ENCODE results near the gene GRK5.
A peak's percentile ranks its signal among the peaks of the same experiment; 100 is the strongest.

Gene GRK5

GRCh38 chr10:119281581-119282071, 74.3 kb downstream of the GRK5 start:
- Histone ChIP-seq H3K79me2 (ENCODE audit: control insufficient read depth, low read length) (no peaks in the 10 kb centered on the region), H3K4me2 (ENCODE audit: low read length) (no peak overlapping the region), H3K9me2 (replicated peaks; ENCODE audit: control insufficient read depth, low read length) (no peaks in the 10 kb centered on the region), H3F3A (ENCODE audit: control insufficient read depth, insufficient read depth) (no peaks in the 10 kb centered on the region), H3K36me3 (ENCODE audit: control insufficient read depth, low read length) (no peaks in the 10 kb centered on the region), H4K20me1 (ENCODE audit: control insufficient read depth, insufficient read depth, low read depth, low read length) (no peaks in the 10 kb centered on the region), H3K4me1 (ENCODE audit: control insufficient read depth, low read length) (peaks cover 22% of the 10 kb centered on the region), H3K27ac (ENCODE audit: low read depth, low read length) (no peak overlapping the region), H3K27me3 (ENCODE audit: control insufficient read depth, low read length) (no peaks in the 10 kb centered on the region), H3K4me3 (ENCODE audit: low read length) (no peak overlapping the region), H3K9me3 (ENCODE audit: control insufficient read depth, insufficient read depth, low read length) (no peaks in the 10 kb centered on the region)
- no peak for TF ChIP-seq CTCF (IDR thresholded peaks at IDR 0.05; ENCODE audit: low read depth, low read length, poor library complexity, severe bottlenecking)
- no peak for TF ChIP-seq EZH2phosphoT487 (IDR thresholded peaks at IDR 0.05; ENCODE audit: borderline replicate concordance, low read length)

GRCh38 chr10:119282446-119282845, 75.1 kb downstream of the GRK5 start:
- Histone ChIP-seq H3K9me2 (replicated peaks; ENCODE audit: control insufficient read depth, low read length) (no peaks in the 10 kb centered on the region), H3K36me3 (ENCODE audit: control insufficient read depth, low read length) (no peaks in the 10 kb centered on the region), H4K20me1 (ENCODE audit: control insufficient read depth, insufficient read depth, low read depth, low read length) (no peaks in the 10 kb centered on the region), H3K9me3 (ENCODE audit: control insufficient read depth, insufficient read depth, low read length) (no peaks in the 10 kb centered on the region), H3F3A (ENCODE audit: control insufficient read depth, insufficient read depth) (no peaks in the 10 kb centered on the region), H3K27ac (ENCODE audit: low read depth, low read length) (no peak overlapping the region), H3K79me2 (ENCODE audit: control insufficient read depth, low read length) (no peaks in the 10 kb centered on the region), H3K4me1 (ENCODE audit: control insufficient read depth, low read length) (peaks cover 22% of the 10 kb centered on the region), H3K4me2 (ENCODE audit: low read length) (no peak overlapping the region), H3K27me3 (ENCODE audit: control insufficient read depth, low read length) (no peaks in the 10 kb centered on the region), H3K4me3 (ENCODE audit: low read length) (no peak overlapping the region)
- TF ChIP-seq EZH2phosphoT487 (IDR thresholded peaks at IDR 0.05; ENCODE audit: borderline replicate concordance, low read length) (no peak), CTCF (IDR thresholded peaks at IDR 0.05; ENCODE audit: low read depth, low read length, poor library complexity, severe bottlenecking) (no peak)

GRCh38 chr10:119283387-119283786, 76.0 kb downstream of the GRK5 start:
- Histone ChIP-seq H3K9me3 (ENCODE audit: control insufficient read depth, insufficient read depth, low read length) (no peaks in the 10 kb centered on the region), H3K4me2 (ENCODE audit: low read length) (0 out of 2 replicates have a peak overlapping the region, but pooled peaks have one; percentile 22), H3K36me3 (ENCODE audit: control insufficient read depth, low read length) (no peaks in the 10 kb centered on the region), H3K4me1 (ENCODE audit: control insufficient read depth, low read length) (peaks cover 22% of the 10 kb centered on the region), H4K20me1 (ENCODE audit: control insufficient read depth, insufficient read depth, low read depth, low read length) (no peaks in the 10 kb centered on the region), H3K9me2 (replicated peaks; ENCODE audit: control insufficient read depth, low read length) (no peaks in the 10 kb centered on the region), H3K4me3 (ENCODE audit: low read length) (no peak overlapping the region), H3F3A (ENCODE audit: control insufficient read depth, insufficient read depth) (no peaks in the 10 kb centered on the region), H3K27me3 (ENCODE audit: control insufficient read depth, low read length) (no peaks in the 10 kb centered on the region), H3K79me2 (ENCODE audit: control insufficient read depth, low read length) (no peaks in the 10 kb centered on the region), H3K27ac (ENCODE audit: low read depth, low read length) (no peak overlapping the region)
- TF ChIP-seq CTCF (IDR thresholded peaks at IDR 0.05; ENCODE audit: low read depth, low read length, poor library complexity, severe bottlenecking), result no peak
- TF ChIP-seq EZH2phosphoT487 (IDR thresholded peaks at IDR 0.05; ENCODE audit: borderline replicate concordance, low read length), result no peak
